H1 (cell line): ENCODE results near the gene TPP1. TPM values are rescaled to one million over a fixed set of nuclear protein-coding genes. Genes with fewer than 3 reads are reported as not detected.

Source experiments
- CTCF ChIA-PET: fragments of 300-600 bp; sonication (Branson Sonifier 250); formaldehyde crosslinking; loops from one replicate; lab custom pipeline; 2021; ENCODE audit not compliant: partially characterized antibody; lab: Charles Lee
- POLR2A ChIA-PET: fragments of 300-600 bp; sonication (Branson Sonifier 250); formaldehyde crosslinking; loops from one replicate; lab custom pipeline; 2021; ENCODE audit warnings: inconsistent platforms; ENCODE audit not compliant: partially characterized antibody; lab: Charles Lee
- DNase-seq, 2 experiments: peaks; one replicate each; pipeline versions ENCODE4 v3.0.0 to v3.0.0-alpha.2; 2010 to 2022; ENCODE audit warnings: low spot score in 2 of 2, low read depth in 1 of 2, mixed read lengths in 1 of 2
- FAIRE-seq: peaks from 2 replicates; lab custom pipeline; 2011; peaks lifted over from hg19 to GRCh38; lab: Jason Lieb, UNC
- H2AFZ ChIP-seq: 2 replicates; pipeline ENCODE4 v1.8.1; 2012; ENCODE audit warnings: low read length, inconsistent platforms
- H2AK5ac ChIP-seq: 2 replicates; pipeline ENCODE4 v1.6.1; 2013; ENCODE audit warnings: low read depth, low read length
- H2BK120ac ChIP-seq: replicated peaks from 2 replicates; pipeline ENCODE3; 2013; ENCODE audit warnings: low read depth, low read length, inconsistent platforms
- H2BK12ac ChIP-seq: 2 replicates; pipeline ENCODE4 v1.6.1; 2013; ENCODE audit warnings: low read depth, low read length
- H2BK15ac ChIP-seq: 2 replicates; pipeline ENCODE4 v1.6.1; 2013; ENCODE audit warnings: low read length
- H2BK20ac ChIP-seq: 2 replicates; pipeline ENCODE4 v1.6.1; 2013; ENCODE audit warnings: low read length
- H2BK5ac ChIP-seq: 2 replicates; pipeline ENCODE4 v1.6.1; 2013; ENCODE audit warnings: low read depth, low read length
- H3K14ac ChIP-seq: 2 replicates; pipeline ENCODE4 v1.6.1; 2013; ENCODE audit warnings: inconsistent platforms; ENCODE audit not compliant: insufficient read length
- H3K18ac ChIP-seq: 2 replicates; pipeline ENCODE4 v1.6.1; 2013; ENCODE audit warnings: low read length; ENCODE audit errors: extremely low read depth
- H3K23ac ChIP-seq: 2 replicates; pipeline ENCODE4 v1.6.1; 2013; ENCODE audit warnings: inconsistent platforms; ENCODE audit not compliant: insufficient read length
- H3K23me2 ChIP-seq: 2 replicates; pipeline ENCODE4 v1.6.1; 2013; ENCODE audit warnings: low read depth, low read length
- H3K27ac ChIP-seq: 2 replicates; pipeline ENCODE4 v1.6.1; 2011; ENCODE audit warnings: low read depth, low read length, inconsistent platforms
- H3K27me3 ChIP-seq, 4 experiments: replicated peaks in 1 of 4; 1 replicate in 1 of 4; 2 replicates in 3 of 4; pipeline versions ENCODE4 v1.6.1 to v1.8.1; 2011 to 2013; ENCODE audit warnings: low read length in 3 of 4, mild to moderate bottlenecking in 3 of 4, inconsistent platforms in 2 of 4, mixed read lengths in 2 of 4, moderate library complexity in 1 of 4; ENCODE audit not compliant: control insufficient read depth in 3 of 4, insufficient read depth in 3 of 4; ENCODE audit errors: extremely low read depth in 1 of 4
- H3K36me3 ChIP-seq, 4 experiments: 2 replicates each; pipeline versions ENCODE4 v1.6.1 to v1.8.1; 2011 to 2013; ENCODE audit warnings: mild to moderate bottlenecking in 4 of 4, low read length in 3 of 4, moderate library complexity in 2 of 4, control low read depth in 1 of 4, inconsistent platforms in 1 of 4; ENCODE audit not compliant: insufficient read depth in 4 of 4, control insufficient read depth in 2 of 4
- H3K4ac ChIP-seq: replicated peaks from 2 replicates; pipeline ENCODE3; 2013; ENCODE audit warnings: low read length, low read depth, mixed read lengths, inconsistent platforms; ENCODE audit not compliant: insufficient read length
- H3K4me1 ChIP-seq, 4 experiments: replicated peaks in 1 of 4; 1 replicate in 1 of 4; 2 replicates in 3 of 4; pipeline versions ENCODE4 v1.6.1 to v1.8.1; 2011 to 2013; ENCODE audit warnings: low read length in 3 of 4, inconsistent platforms in 2 of 4, mixed read lengths in 1 of 4; ENCODE audit not compliant: insufficient read depth in 4 of 4, control insufficient read depth in 3 of 4
- H3K4me2 ChIP-seq, 2 experiments: 2 replicates each; pipeline versions ENCODE4 v1.6.1 to v1.8.1; 2011 to 2013; ENCODE audit warnings: low read depth in 2 of 2, low read length in 2 of 2, control low read depth in 1 of 2, inconsistent platforms in 1 of 2, mild to moderate bottlenecking in 1 of 2; ENCODE audit not compliant: insufficient read depth in 1 of 2
- H3K4me3 ChIP-seq, 4 experiments: fragments of 200-600, 300-600 bp in 1 of 4; sonication (generic), shearing (Covaris generic), sonication (Bioruptor Twin) in 1 of 4; 2 replicates each; pipeline versions ENCODE4 v1.5.1 to v1.8.1; 2011 to 2016; ENCODE audit warnings: low read length in 4 of 4, low read depth in 3 of 4, control low read depth in 2 of 4, inconsistent platforms in 2 of 4, mild to moderate bottlenecking in 2 of 4, mixed read lengths in 1 of 4, moderate library complexity in 1 of 4; ENCODE audit not compliant: insufficient read depth in 2 of 4; ENCODE audit errors: extremely low read depth in 1 of 4
- H3K56ac ChIP-seq: replicated peaks from 2 replicates; pipeline ENCODE3; 2013; ENCODE audit warnings: low read depth, mild to moderate bottlenecking, mixed read lengths, low read length, inconsistent platforms; ENCODE audit not compliant: insufficient read length
- H3K79me1 ChIP-seq: 2 replicates; pipeline ENCODE4 v1.6.1; 2013; ENCODE audit warnings: low read depth, low read length, control low read depth
- H3K79me2 ChIP-seq, 2 experiments: 2 replicates each; pipeline versions ENCODE4 v1.6.1 to v1.8.1; 2012 to 2013; ENCODE audit warnings: low read length in 2 of 2, mild to moderate bottlenecking in 2 of 2, inconsistent platforms in 1 of 2; ENCODE audit not compliant: insufficient read depth in 2 of 2, control insufficient read depth in 1 of 2
- H3K9ac ChIP-seq, 4 experiments: replicated peaks in 1 of 4; 1 replicate in 1 of 4; 2 replicates in 3 of 4; pipeline versions ENCODE4 v1.6.1 to v1.8.1; 2011 to 2013; ENCODE audit warnings: low read depth in 3 of 4, low read length in 3 of 4, control low read depth in 2 of 4, mild to moderate bottlenecking in 2 of 4, moderate library complexity in 2 of 4, inconsistent platforms in 1 of 4; ENCODE audit errors: extremely low read depth in 1 of 4
- H3K9me3 ChIP-seq, 2 experiments: 2 replicates each; pipeline versions ENCODE4 v1.6.1 to v1.8.1; 2012 to 2013; ENCODE audit warnings: mild to moderate bottlenecking in 2 of 2, moderate library complexity in 2 of 2, control low read depth in 1 of 2, inconsistent platforms in 1 of 2, low read depth in 1 of 2, low read length in 1 of 2, mixed read lengths in 1 of 2; ENCODE audit not compliant: insufficient read depth in 2 of 2
- H4K20me1 ChIP-seq, 2 experiments: replicated peaks in 1 of 2; 2 replicates each; pipeline versions ENCODE3 to v1.8.1; 2011 to 2013; ENCODE audit warnings: inconsistent platforms in 2 of 2, low read length in 2 of 2, mild to moderate bottlenecking in 1 of 2; ENCODE audit not compliant: insufficient read depth in 2 of 2, control insufficient read depth in 1 of 2
- H4K5ac ChIP-seq: 2 replicates; pipeline ENCODE4 v1.6.1; 2013; ENCODE audit warnings: low read length, low read depth, mixed read lengths, inconsistent platforms; ENCODE audit not compliant: insufficient read length
- H4K8ac ChIP-seq: 2 replicates; pipeline ENCODE4 v1.8.0; 2013; ENCODE audit warnings: mild to moderate bottlenecking, moderate library complexity, low read length, inconsistent platforms; ENCODE audit not compliant: insufficient read depth; ENCODE audit errors: extremely low read depth
- H4K91ac ChIP-seq: replicated peaks from 2 replicates; pipeline ENCODE3; 2013; ENCODE audit warnings: low read length, mixed read lengths, inconsistent platforms; ENCODE audit not compliant: insufficient read length
- ATF2 ChIP-seq: IDR thresholded peaks from 2 replicates; pipeline ENCODE4 v1.6.1; 2012; ENCODE audit warnings: low read length, inconsistent platforms
- ATF3 ChIP-seq: IDR thresholded peaks from 2 replicates; pipeline ENCODE4 v1.6.1; 2011; ENCODE audit warnings: low read depth, mild to moderate bottlenecking, low read length; ENCODE audit not compliant: insufficient read depth
- EZH2 ChIP-seq: fragments of 200-600 bp; sonication (generic); IDR thresholded peaks from 2 replicates; pipeline ENCODE4 v1.7.1; 2012; ENCODE audit warnings: low read depth, mild to moderate bottlenecking, moderate library complexity, low read length, inconsistent platforms; ENCODE audit not compliant: severe bottlenecking
- FOSL1 ChIP-seq: IDR thresholded peaks from 2 replicates; pipeline ENCODE4 v1.6.1; 2011; ENCODE audit warnings: mild to moderate bottlenecking, low read depth, low read length, moderate library complexity; ENCODE audit not compliant: insufficient read depth
- GABPA ChIP-seq: IDR thresholded peaks from 2 replicates; pipeline ENCODE4 v1.6.1; 2011; ENCODE audit warnings: mild to moderate bottlenecking, low read length, moderate library complexity, borderline replicate concordance; ENCODE audit not compliant: insufficient read depth
- JUN ChIP-seq: IDR thresholded peaks from 2 replicates; pipeline ENCODE4 v1.6.1; 2011; ENCODE audit warnings: low read depth, mild to moderate bottlenecking, improper control_type of control experiment, low read length
- SP1 ChIP-seq: IDR thresholded peaks from 2 replicates; pipeline ENCODE4 v1.6.1; 2011; ENCODE audit warnings: low read depth, low read length
- SP4 ChIP-seq: IDR thresholded peaks from 2 replicates; pipeline ENCODE4 v1.6.1; 2012; ENCODE audit warnings: low read length, inconsistent platforms
- TAF7 ChIP-seq: optimal IDR thresholded peaks from 2 replicates; pipeline ENCODE3; 2011; ENCODE audit warnings: low read depth, mild to moderate bottlenecking, inconsistent platforms, low read length, moderate library complexity, borderline replicate concordance
- TBP ChIP-seq: IDR thresholded peaks from 2 replicates; pipeline ENCODE4 v1.6.1; 2011; ENCODE audit warnings: low read depth, low read length, improper control_type of control experiment
- WGBS, 2 experiments: shearing (Covaris generic) in 1 of 2; methylation state at CpG; one replicate each; pipeline versions ENCODE4 v1.1.6 to v1.1.7; 2013 to 2015; ENCODE audit warnings: low lambda C conversion rate in 2 of 2, mixed read lengths in 2 of 2, inconsistent platforms in 1 of 2, low coverage in 1 of 2, missing lambda C conversion rate in 1 of 2; ENCODE audit not compliant: insufficient replicate concordance in 2 of 2, insufficient coverage in 1 of 2, insufficient read length in 1 of 2; ENCODE audit errors: extremely low coverage in 1 of 2, missing lambda C conversion rate in 1 of 2; 5-methylcytosine and 5-hydroxymethylcytosine counted together
- polyA plus RNA-seq, 7 experiments: library from polyadenylated mRNA; depleted of rRNA in 3 of 7; stranded (reverse) in 5 of 7; unstranded in 2 of 7; fragments of >200 nt in 5 of 7; fragments of 200-250 nt in 2 of 7; gene quantifications; 1 replicate in 5 of 7; 2 replicates in 1 of 7; 4 replicates in 1 of 7; pipeline versions ENCODE4 v1.2.1 to v1.2.3, GENCODE V29; 2011 to 2013; ENCODE audit warnings: missing spikeins in 2 of 7, mixed read lengths in 2 of 7
- total RNA-seq: library from RNA; stranded (reverse); fragmentation: NEBNext Ultra II Directional; extraction: Animal tissue kit (Norgen Biotek cat#: 25700); gene quantifications from 2 replicates; pipeline ENCODE4 v1.2.1, GENCODE V29; 2021

TPP1 gene
- total and polyA plus RNA-seq, 2 of the 8 experiments (the other 6 are each of a cell fraction or from before 2014, with no cell fraction given) = 36.1 to 77.5 TPM

- no peak overlapping the region for H3K18ac ChIP-seq
- no peak overlapping the region for H4K8ac ChIP-seq
- POLR2A ChIA-PET = no interaction called here
- no peak overlapping the region for H3K27ac ChIP-seq
- no peak overlapping the region for H2BK20ac ChIP-seq
- no peak overlapping the region for H3K56ac ChIP-seq
- H3K79me1 ChIP-seq = no peaks in the 10 kb centered on the region; the same call in none of the 2 replicates
- H3K79me2 ChIP-seq = peaks cover 0 to 15% of the 10 kb centered on the region in 2 experiments; a peak in 2 of 4 replicates
- H4K91ac ChIP-seq = no peak overlapping the region
- H2AK5ac ChIP-seq = no peak overlapping the region
- H3K27me3 ChIP-seq = no peaks in the 10 kb centered on the region
- no peak overlapping the region for H3K14ac ChIP-seq
- no peak overlapping the region for H3K9ac ChIP-seq
- no peak overlapping the region for H3K4me3 ChIP-seq
- peaks cover 13 to 21% (median 18%) of the 10 kb centered on the region in 4 experiments for H3K36me3 ChIP-seq
- no peak for TF ChIP-seq TBP
- no peak for TF ChIP-seq EZH2
- TF ChIP-seq SP1 = no peak
- TF ChIP-seq FOSL1 = no peak
- no peak for TF ChIP-seq JUN
- TF ChIP-seq GABPA = no peak
- TF ChIP-seq SP4 = no peak
- no peak for TF ChIP-seq ATF2
- TF ChIP-seq TAF7 = no peak
- no peak for TF ChIP-seq ATF3
- H4K5ac ChIP-seq = no peak overlapping the region
- H3K9me3 ChIP-seq = no peaks in the 10 kb centered on the region
- 69% methylated on average over 2 of the region's 2 CpGs; no CpG with 5 or more reads in 1 of the 2 experiments for WGBS, 2 experiments
- DNase-seq = no peak
- H3K23ac ChIP-seq = no peak overlapping the region
- H3K23me2 ChIP-seq = peaks cover 17% of the 10 kb centered on the region
- CTCF ChIA-PET = interaction anchor here (1.1 to 3.4 kb wide), 4 partner anchors 11 to 66 kb away, joined by 3 to 18 read pairs (median 7); partner anchors contain the start of genes ILK and RRP8
- peaks cover 4 to 14% (median 8%) of the 10 kb centered on the region in 4 experiments; a peak in 6 of 7 replicates for H3K4me1 ChIP-seq
- H4K20me1 ChIP-seq = no peaks in the 10 kb centered on the region
- H2BK12ac ChIP-seq = no peak overlapping the region
- no peak overlapping the region for H2BK15ac ChIP-seq
- no peak overlapping the region for H3K4me2 ChIP-seq
- no peak overlapping the region for H3K4ac ChIP-seq
- no peak for FAIRE-seq
- no peak overlapping the region for H2BK5ac ChIP-seq
- no peak overlapping the region for H2BK120ac ChIP-seq
- H2AFZ ChIP-seq = no peak overlapping the region
Measured at GRCh38 chr11:6614446-6614845, 4.8 kb downstream of the TPP1 start.
